ENCODE data around the gene ARPP21.

- TF ChIP-seq CTCF (IDR thresholded peaks at IDR 0.05 in 8 of 11, conservative IDR thresholded peaks at IDR 0.05 in 3 of 11), result no peak
- TF ChIP-seq POLR2A (IDR thresholded peaks at IDR 0.05), result no peak
- no peak for TF ChIP-seq POLR2AphosphoS5 (IDR thresholded peaks at IDR 0.05)
These were observed 177.9 kb downstream of the ARPP21 start for GRCh38 chr3:35817216-35817615.
